Natural killer cell treated with Interleukin-12 subunit alpha and Interleukin-12 subunit beta and Interleukin-15 and Interleukin-18, amount 100 ng/mL, for 72 hours (primary cell): Measurements from ENCODE around the gene MYO15A. TPM values are rescaled to one million over a fixed set of nuclear protein-coding genes. Genes with fewer than 3 reads are reported as not detected.

Experiments used
- ATAC-seq, 2 donors: fragments of 150-1000 bp; cut with Tn5 transposase in 1 of 2; sonication (Bioruptor Pico), chemical (Tn5 transposase) in 1 of 2; 2 replicates each; pipeline ENCODE4 v1.10.0; 2021
- DNase-seq: peaks from one replicate; pipeline ENCODE4 v3.0.0; 2022; ENCODE audit warnings: low spot score
- H3K27ac Mint-ChIP-seq, 2 donors: 1 replicate in 1 of 2; 2 replicates in 1 of 2; pipeline ENCODE4 v1.8.0; 2022; ENCODE audit warnings: mixed read lengths in 2 of 2, mild to moderate bottlenecking in 1 of 2, moderate library complexity in 1 of 2
- H3K27me3 Mint-ChIP-seq, 2 donors: 1 replicate in 1 of 2; 2 replicates in 1 of 2; pipeline ENCODE4 v1.8.0; 2022; ENCODE audit warnings: mixed read lengths in 2 of 2
- H3K36me3 Mint-ChIP-seq: one replicate; pipeline ENCODE4 v1.8.0; 2022; ENCODE audit warnings: mixed read lengths
- H3K4me1 Mint-ChIP-seq, 2 donors: 1 replicate in 1 of 2; 2 replicates in 1 of 2; pipeline ENCODE4 v1.8.0; 2022; ENCODE audit warnings: low read depth in 2 of 2, mixed read lengths in 2 of 2, mild to moderate bottlenecking in 1 of 2
- H3K4me3 Mint-ChIP-seq: one replicate; pipeline ENCODE4 v1.8.0; 2022; ENCODE audit warnings: mixed read lengths
- H3K9me3 Mint-ChIP-seq: 2 replicates; pipeline ENCODE4 v1.8.0; 2022; ENCODE audit warnings: mixed read lengths
- total RNA-seq, 2 donors: library from RNA; stranded (reverse); gene quantifications; one replicate each; pipeline ENCODE4 v1.2.3, GENCODE V29; 2022

The MYO15A gene
- total RNA-seq, 2 donors from 2014 or later = 1.0 to 2.0 TPM

DNA sequence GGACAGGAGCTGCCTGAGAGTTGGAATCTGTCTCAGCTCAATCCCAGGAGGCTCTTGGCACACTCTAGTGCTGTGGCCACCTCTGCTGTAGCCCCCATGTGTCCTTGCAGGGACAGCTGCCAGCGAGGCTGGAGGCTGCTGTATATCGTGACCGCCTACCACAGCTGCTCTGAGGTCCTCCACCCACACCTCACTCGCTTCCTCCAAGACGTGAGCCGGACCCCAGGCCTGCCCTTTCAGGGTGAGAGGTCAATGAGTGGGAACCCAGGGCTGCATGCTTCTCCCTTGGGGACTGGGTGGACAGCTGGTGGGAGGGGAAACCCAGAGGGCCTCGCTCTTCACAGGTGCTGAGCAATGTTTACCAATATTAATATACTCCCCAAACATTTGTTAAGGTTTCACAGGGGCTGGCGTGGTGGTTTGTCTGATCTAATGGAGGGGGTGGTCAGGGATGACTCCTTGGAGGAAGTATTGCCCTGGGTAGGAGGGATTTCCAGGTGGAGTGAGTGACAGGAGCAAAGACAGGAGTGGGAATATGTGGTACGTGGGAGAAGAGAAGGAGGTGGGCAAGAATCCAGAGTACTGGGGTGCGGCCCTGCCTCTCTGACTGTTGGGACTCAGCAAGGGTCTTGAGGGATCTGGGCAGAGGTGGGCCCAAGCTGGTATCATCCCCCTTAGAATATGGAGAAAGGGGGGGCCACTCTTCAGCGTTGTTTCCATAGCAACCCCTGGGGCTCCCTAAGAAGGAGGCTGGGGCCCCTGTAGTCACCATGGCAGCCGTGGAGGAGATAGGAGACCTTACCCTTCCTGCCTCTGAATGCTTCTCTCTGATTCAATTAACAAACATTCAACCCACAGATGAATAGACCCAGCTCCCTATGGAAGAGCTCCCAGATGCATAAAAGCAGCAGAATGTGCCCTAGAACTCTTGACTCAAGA, 52.9 kb downstream of the MYO15A start:
- ATAC-seq = no peak
- peaks cover 5 to 13% of the 10 kb centered on the region in 2 donors for H3K4me1 Mint-ChIP-seq
- H3K4me3 Mint-ChIP-seq = no peak overlapping the region
- no peaks in the 10 kb centered on the region for H3K27me3 Mint-ChIP-seq
- DNase-seq = no peak
- no peaks in the 10 kb centered on the region for H3K9me3 Mint-ChIP-seq
- no peak overlapping the region for H3K27ac Mint-ChIP-seq
- no peaks in the 10 kb centered on the region for H3K36me3 Mint-ChIP-seq

DNA sequence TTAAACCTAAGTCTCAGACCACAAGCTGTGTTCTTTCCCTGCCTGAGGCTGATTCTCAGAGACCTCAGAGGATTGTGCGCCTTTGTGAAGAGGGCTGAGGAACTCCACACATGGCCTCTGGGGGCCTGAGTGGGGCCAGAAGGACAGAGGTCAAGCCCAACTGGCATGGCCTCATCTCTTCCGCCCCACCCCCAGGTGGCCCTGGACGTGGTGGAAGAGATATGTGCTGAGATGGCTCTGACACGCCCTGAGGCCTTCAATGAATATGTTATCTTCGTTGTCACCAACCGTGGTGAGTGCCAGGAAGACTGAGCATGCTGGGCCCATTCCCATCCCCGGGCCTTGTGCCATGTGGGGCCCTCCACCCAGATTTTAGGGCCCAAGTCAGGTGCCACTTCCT, 55.0 kb downstream of the MYO15A start:
- Mint-ChIP-seq H3K36me3 (no peaks in the 10 kb centered on the region), H3K4me3 (no peak overlapping the region), H3K4me1 (peaks cover 0 to 6% of the 10 kb centered on the region in 2 donors), H3K27ac (no peak overlapping the region), H3K9me3 (no peaks in the 10 kb centered on the region), H3K27me3 (no peaks in the 10 kb centered on the region)
- ATAC-seq = no peak
- no peak for DNase-seq

DNA sequence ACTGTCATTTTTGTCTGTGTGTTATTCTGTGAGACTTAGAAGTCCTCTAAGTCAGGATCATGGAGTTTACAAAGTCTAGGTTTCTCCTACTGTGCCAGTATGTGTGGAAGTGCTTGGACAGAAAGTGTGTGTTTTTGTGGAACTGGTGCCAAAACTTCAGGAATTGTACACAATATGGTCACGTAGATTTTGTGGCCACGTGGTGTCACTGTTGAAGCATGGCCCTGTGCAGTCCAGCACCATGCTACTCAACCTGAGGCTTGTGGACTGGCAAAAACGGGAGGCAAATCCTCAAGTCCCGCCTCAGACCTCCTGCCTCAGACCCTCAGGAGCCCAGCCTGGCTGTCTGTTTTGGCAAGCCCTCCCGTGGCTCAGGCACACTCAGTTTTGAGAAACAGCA, 58.3 kb downstream of the MYO15A start:
- H3K4me1 Mint-ChIP-seq = no peaks in the 10 kb centered on the region
- H3K27ac Mint-ChIP-seq = no peak overlapping the region
- H3K4me3 Mint-ChIP-seq = no peak overlapping the region
- DNase-seq (no peak), ATAC-seq (no peak)
- H3K9me3 Mint-ChIP-seq = no peaks in the 10 kb centered on the region
- H3K36me3 Mint-ChIP-seq = no peaks in the 10 kb centered on the region
- H3K27me3 Mint-ChIP-seq = no peaks in the 10 kb centered on the region

DNA sequence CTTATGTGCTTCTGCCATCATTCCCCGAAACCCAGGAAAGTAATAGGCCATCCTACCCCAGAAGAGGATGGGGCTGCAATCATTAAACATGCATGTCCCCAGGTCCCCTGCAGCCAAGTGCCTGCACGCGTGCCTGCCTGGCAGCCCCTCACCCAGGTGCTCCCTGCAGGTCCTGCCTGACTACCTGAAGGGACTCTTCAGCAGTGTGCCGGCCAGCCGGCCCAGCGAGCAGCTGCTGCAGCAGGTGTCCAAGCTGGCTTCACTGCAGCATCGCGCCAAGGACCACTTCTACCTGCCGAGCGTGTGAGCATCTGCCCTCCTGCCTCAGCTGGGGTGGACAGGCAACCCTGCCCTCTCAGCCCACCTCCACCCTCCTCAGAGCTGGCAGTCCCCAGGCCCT, 58.9 kb downstream of the MYO15A start:
- H3K36me3 Mint-ChIP-seq = no peaks in the 10 kb centered on the region
- H3K9me3 Mint-ChIP-seq = no peaks in the 10 kb centered on the region
- H3K4me1 Mint-ChIP-seq = peaks cover 0 to 4% of the 10 kb centered on the region in 2 donors
- DNase-seq (no peak), ATAC-seq (peak in 1 of 2 donors; percentile 44)
- H3K4me3 Mint-ChIP-seq = no peak overlapping the region
- no peak overlapping the region for H3K27ac Mint-ChIP-seq
- no peaks in the 10 kb centered on the region for H3K27me3 Mint-ChIP-seq

DNA sequence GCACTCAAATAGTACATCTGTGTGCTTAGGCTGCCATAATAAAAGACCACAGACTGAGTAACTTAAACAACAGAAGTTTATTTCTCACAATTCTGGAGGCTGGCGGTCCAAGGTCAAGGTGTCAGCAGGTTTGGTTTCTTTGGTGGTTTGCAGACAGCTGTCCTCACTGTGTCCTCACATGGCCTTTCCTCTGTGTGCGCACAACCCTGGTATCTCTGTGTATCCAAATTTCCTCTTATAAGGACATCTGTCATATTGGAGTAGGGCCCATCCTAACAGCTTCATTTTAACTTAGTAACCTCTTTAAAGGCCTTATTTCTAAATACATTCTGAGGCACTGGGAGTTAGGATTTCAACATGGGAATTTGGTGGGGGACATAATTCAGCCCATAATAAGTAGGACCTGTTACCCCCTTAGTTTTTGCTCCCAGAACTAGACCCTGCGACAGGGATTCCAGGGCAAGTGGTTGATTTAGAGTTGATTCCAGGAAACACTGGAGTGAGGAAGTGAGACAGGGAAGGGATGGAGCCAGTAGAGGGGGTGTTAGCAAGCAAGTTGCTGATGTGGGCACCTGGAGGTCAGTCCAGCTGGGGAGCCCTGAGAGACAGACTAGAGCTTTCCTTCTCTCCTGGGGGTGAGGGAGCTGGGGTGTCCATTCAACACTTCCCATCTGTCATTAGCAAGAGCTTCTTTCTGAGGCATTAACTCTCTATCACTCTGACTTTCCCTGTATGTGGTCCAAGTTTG, 64.1 kb downstream of the MYO15A start:
- no peak for ATAC-seq
- Mint-ChIP-seq H3K27ac (no peak overlapping the region), H3K4me3 (no peak overlapping the region), H3K9me3 (no peaks in the 10 kb centered on the region), H3K27me3 (no peaks in the 10 kb centered on the region), H3K36me3 (no peaks in the 10 kb centered on the region), H3K4me1 (peaks cover 0 to 6% of the 10 kb centered on the region in 2 donors)
- no peak for DNase-seq

DNA sequence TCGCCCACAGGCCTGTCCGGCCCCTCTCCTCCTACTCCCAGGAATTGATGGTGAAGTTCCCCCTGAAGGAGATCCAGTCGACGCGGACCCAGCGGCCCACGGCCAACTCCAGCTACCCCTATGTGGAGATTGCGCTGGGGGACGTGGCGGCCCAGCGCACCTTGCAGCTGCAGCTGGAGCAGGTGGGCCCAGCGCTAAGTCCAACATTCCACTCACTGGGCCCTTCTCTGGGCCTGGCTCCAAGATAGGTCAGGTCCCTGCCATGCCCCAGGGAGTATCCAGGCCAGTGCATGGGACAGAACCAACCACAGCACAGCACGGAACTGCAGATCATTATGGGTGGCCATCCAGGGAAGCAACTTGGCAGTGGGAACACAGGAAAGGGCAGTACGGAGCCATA, 65.2 kb downstream of the MYO15A start:
- Mint-ChIP-seq H3K36me3 (no peaks in the 10 kb centered on the region), H3K4me1 (peaks cover 0 to 6% of the 10 kb centered on the region in 2 donors), H3K27ac (no peak overlapping the region), H3K4me3 (no peak overlapping the region), H3K9me3 (no peaks in the 10 kb centered on the region), H3K27me3 (no peaks in the 10 kb centered on the region)
- DNase-seq = no peak
- peak in 1 of 2 donors; percentile 32 for ATAC-seq

DNA sequence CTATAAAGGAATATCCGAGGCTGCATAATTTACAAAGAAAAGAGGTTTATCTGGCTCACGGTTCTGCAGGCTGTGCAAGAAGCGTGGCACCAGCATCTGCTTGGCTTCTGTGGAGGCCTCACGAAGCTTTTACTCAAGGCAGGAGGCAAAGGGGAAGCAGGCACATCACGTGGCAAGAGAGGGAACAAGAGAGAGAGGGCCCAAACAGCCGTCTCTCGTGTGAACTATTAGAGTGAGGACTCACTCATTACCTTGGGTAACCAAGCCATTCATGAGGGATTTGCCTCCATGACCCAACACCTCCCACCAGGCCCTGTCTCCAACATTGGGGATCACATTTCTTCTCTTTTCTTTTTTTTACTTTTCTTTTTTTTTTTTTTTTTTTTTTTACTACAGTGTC, 67.6 kb downstream of the MYO15A start:
- ATAC-seq = no peak
- H3K27ac Mint-ChIP-seq = peak overlapping the region in 1 of 2 donors; percentile 8

DNA sequence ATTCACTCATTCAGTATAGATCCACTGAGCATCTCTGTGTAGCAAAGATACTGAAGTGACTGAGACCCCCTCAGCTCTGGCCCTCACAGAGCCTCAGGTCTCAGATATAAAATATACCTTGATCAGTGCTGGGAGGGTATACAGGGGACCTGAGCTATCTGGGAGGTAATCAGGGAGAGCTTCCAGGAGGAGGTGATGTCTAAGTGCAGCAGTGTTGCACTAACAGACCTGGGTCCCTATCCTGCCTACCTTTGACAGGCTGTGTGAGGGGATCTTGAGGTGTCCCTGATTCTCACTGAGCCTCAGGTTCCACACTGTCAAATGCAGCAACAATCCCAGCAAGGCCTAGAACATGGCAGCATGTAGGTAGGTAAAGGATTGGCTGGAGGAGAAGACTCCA, 68.6 kb downstream of the MYO15A start:
- no peak overlapping the region for H3K27ac Mint-ChIP-seq
- no peak overlapping the region for H3K4me3 Mint-ChIP-seq
- no peak for DNase-seq
- no peaks in the 10 kb centered on the region for H3K36me3 Mint-ChIP-seq
- no peaks in the 10 kb centered on the region for H3K9me3 Mint-ChIP-seq
- H3K27me3 Mint-ChIP-seq = no peaks in the 10 kb centered on the region
- no peak for ATAC-seq
- H3K4me1 Mint-ChIP-seq = peaks cover 0 to 12% of the 10 kb centered on the region in 2 donors

More for the DNA sequence above, 67.6 kb downstream of the MYO15A start:
- Mint-ChIP-seq H3K27me3 (no peaks in the 10 kb centered on the region), H3K9me3 (no peaks in the 10 kb centered on the region), H3K36me3 (no peaks in the 10 kb centered on the region), H3K4me1 (peaks cover 0 to 10% of the 10 kb centered on the region in 2 donors), H3K4me3 (no peak overlapping the region)
- no peak for DNase-seq

DNA sequence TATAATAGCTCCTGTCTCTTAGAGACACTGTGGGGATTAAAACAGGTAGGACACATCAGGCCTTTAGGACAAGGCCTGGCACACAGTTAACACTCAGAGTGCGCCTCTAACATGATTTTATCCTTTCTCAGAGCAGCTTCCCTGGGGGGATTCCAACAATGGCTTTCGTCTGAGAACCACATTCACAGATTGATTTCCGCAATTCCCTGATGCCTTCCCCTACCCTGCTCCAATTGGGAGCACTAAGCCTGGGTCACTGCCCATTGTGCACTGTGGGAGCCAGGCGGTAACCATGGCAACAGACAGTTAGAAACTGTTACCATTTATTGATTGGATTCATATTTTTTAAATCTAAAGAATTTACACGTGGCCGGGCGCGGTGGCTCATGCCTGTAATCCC, 69.2 kb downstream of the MYO15A start:
- H3K4me1 Mint-ChIP-seq = peaks cover 0 to 9% of the 10 kb centered on the region in 2 donors

DNA sequence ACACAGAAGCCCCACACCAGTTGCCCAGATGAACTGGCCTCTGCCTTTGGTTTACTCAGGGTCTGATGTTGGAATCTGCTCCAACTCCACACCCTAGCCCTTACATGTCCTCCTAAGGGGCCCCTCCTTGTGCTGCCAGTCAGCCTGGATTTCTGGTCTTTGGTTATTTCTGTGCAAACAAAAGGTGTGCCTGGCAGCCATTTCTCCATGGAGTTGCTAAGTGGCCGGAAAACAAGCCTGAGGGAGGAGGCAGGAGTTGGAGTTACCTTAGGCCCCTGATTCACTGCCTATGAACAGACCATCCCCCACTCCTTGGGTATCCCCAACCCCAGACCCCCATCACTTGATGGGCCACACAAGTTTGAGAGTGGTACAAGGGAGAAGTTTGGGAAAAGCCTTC, 70.6 kb downstream of the MYO15A start:
- H3K27ac Mint-ChIP-seq = peak overlapping the region in 1 of 2 donors; percentile 87
- peaks cover 0 to 12% of the 10 kb centered on the region in 2 donors for H3K4me1 Mint-ChIP-seq
- H3K4me3 Mint-ChIP-seq = no peak overlapping the region
- no peaks in the 10 kb centered on the region for H3K36me3 Mint-ChIP-seq
- no peaks in the 10 kb centered on the region for H3K27me3 Mint-ChIP-seq
- ATAC-seq = no peak
- H3K9me3 Mint-ChIP-seq = no peaks in the 10 kb centered on the region
- DNase-seq = no peak

More for the DNA sequence above, 69.2 kb downstream of the MYO15A start:
- Mint-ChIP-seq H3K27ac (no peak overlapping the region), H3K27me3 (no peaks in the 10 kb centered on the region), H3K4me3 (no peak overlapping the region), H3K9me3 (no peaks in the 10 kb centered on the region), H3K36me3 (no peaks in the 10 kb centered on the region)
- DNase-seq = no peak
- ATAC-seq = no peak

DNA sequence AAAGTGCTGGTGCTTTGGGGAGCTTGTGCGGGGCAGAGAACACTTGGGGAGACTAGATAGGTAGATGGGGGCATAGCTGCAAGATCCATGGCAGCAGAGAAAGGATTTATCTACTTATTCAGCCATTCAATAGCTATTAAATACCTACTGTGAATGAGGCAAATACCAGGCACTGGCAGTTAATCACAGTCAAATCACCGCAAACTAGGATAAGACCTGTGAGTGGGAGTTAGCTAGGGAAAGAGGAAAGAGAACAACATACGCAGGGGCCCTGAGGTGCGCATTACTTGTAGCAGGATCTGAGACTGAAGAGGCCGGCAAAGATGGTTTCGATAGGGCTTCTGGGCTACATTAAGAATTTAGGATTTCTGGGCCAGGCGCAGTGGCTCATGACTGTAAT, 71.2 kb downstream of the MYO15A start:
- no peak for DNase-seq
- H3K27ac Mint-ChIP-seq = peak overlapping the region in 1 of 2 donors; percentile 87

DNA sequence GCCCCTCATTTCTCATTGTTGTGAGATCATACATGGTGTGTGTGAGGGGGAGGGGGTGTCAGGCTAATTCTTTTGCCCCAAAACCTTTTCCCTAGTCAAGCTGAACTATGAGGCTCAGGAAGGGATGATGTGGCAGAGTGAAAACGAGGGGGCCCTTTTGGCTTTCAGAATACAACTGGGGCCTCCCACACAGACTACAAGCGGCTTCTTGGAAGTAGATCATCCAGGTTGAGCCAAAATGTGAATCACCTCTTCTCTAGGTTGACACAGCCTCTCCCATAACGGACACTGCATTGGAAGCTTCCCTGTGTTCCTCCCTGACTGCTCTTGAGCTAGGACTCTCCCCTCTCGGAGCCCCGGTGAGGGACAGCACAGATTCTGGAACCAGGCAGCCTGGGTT, 72.8 kb downstream of the MYO15A start:
- DNase-seq (no peak), ATAC-seq (no peak)
- no peaks in the 10 kb centered on the region for H3K27me3 Mint-ChIP-seq
- H3K4me3 Mint-ChIP-seq = no peak overlapping the region
- H3K4me1 Mint-ChIP-seq = peaks cover 17 to 27% of the 10 kb centered on the region in 2 donors
- no peaks in the 10 kb centered on the region for H3K36me3 Mint-ChIP-seq
- H3K9me3 Mint-ChIP-seq = no peaks in the 10 kb centered on the region
- H3K27ac Mint-ChIP-seq = peak overlapping the region; percentile 98 to 99

More for the DNA sequence above, 71.2 kb downstream of the MYO15A start:
- no peak for ATAC-seq
- H3K4me3 Mint-ChIP-seq = no peak overlapping the region
- no peaks in the 10 kb centered on the region for H3K9me3 Mint-ChIP-seq
- no peaks in the 10 kb centered on the region for H3K27me3 Mint-ChIP-seq
- H3K36me3 Mint-ChIP-seq = no peaks in the 10 kb centered on the region
- H3K4me1 Mint-ChIP-seq = peaks cover 2 to 13% of the 10 kb centered on the region in 2 donors

DNA sequence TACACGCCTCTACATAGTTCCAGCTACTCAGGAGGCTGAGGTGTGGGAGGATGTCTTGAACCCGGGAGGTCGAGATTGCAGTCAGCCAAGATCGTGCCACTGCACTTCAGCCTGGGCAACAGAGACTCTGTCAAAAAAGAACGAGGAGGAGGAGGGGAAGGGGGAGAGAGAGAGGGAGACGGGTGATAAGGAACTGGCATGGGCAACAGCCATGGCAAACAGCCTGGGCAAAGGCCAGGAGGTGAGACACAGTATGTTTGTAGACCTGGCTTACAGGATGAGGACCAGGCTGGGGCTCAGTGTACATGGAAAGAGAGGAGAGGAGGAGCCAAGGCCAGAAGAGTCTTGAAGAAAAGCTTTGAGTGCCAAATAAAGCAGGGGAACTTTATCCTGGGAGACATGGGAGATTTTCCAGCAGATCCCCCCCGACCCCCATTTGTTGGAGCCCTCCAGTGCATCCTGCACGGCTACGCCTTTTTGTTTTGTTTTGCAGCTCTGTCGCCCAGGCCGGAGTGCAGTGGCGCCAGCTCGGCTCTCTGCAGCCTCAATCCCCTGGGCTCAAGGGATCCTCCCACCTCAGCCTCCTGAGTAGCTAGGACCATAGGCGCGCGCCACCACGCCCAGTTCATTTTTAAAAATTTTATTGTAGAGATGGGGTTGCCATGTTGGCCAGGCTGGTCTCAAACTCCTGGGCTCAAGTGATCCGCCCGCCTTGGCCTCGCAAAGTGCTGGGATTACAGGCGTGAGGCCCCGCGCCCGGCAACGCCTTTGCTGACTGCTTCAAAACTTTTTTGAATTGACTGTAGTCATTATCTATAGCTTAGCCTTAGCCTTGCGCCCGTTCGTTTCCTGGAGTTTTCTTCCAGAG, 73.8 kb downstream of the MYO15A start:
- H3K9me3 Mint-ChIP-seq = no peaks in the 10 kb centered on the region
- H3K4me3 Mint-ChIP-seq = peak overlapping the region; percentile 93
- H3K36me3 Mint-ChIP-seq = peaks cover 5% of the 10 kb centered on the region
- no peaks in the 10 kb centered on the region for H3K27me3 Mint-ChIP-seq
- ATAC-seq (no peak), DNase-seq (no peak)
- peaks cover 27 to 37% of the 10 kb centered on the region in 2 donors for H3K4me1 Mint-ChIP-seq
- peak overlapping the region; percentile 98 to 99 for H3K27ac Mint-ChIP-seq
